Keratinocyte (primary cell): ENCODE data around the gene CLCA4.

Source experiments
- EZH2 ChIP-seq: IDR thresholded peaks from one replicate; pipeline ENCODE4 v1.6.1; 2012; ENCODE audit warnings: inconsistent platforms, mild to moderate bottlenecking, low read length, moderate library complexity
- TF ChIP-seq, protein P1 (sequence below), 3 experiments: IDR thresholded peaks in 1 of 3; conservative IDR thresholded peaks in 1 of 3; optimal IDR thresholded peaks in 1 of 3; 2 replicates in 2 of 3; 3 replicates in 1 of 3; pipeline versions ENCODE3 to v1.5.1; 2011; ENCODE audit warnings: low read length in 3 of 3, mild to moderate bottlenecking in 3 of 3, moderate library complexity in 2 of 3, control low read depth in 1 of 3, inconsistent platforms in 1 of 3; ENCODE audit not compliant: insufficient read depth in 2 of 3; ENCODE audit errors: extremely low read depth in 1 of 3

DNA sequence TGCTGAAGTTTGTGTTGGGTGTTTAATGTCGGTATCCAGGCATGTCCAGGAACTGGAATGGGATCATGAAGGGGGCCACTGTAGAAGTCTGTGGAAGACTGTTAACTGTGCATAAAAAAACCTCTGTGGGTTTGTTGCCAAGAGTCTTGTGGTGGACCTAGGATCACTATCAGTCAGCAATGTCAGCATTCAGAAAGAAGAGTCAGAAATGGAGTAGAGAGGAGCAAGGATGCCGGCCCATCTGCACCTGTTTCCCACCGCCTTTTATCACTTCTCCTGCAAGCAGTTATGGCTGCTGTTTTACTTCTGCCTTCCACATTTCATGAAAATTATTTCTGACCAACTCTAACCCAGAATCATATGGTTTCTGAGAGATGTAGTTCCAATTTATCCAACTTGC lies 36.7 kb downstream of the CLCA4 start:
- TF ChIP-seq, protein P1, sequence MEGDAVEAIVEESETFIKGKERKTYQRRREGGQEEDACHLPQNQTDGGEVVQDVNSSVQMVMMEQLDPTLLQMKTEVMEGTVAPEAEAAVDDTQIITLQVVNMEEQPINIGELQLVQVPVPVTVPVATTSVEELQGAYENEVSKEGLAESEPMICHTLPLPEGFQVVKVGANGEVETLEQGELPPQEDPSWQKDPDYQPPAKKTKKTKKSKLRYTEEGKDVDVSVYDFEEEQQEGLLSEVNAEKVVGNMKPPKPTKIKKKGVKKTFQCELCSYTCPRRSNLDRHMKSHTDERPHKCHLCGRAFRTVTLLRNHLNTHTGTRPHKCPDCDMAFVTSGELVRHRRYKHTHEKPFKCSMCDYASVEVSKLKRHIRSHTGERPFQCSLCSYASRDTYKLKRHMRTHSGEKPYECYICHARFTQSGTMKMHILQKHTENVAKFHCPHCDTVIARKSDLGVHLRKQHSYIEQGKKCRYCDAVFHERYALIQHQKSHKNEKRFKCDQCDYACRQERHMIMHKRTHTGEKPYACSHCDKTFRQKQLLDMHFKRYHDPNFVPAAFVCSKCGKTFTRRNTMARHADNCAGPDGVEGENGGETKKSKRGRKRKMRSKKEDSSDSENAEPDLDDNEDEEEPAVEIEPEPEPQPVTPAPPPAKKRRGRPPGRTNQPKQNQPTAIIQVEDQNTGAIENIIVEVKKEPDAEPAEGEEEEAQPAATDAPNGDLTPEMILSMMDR (optimal IDR thresholded peaks at IDR 0.05 in 1 of 3, IDR thresholded peaks at IDR 0.05 in 1 of 3, conservative IDR thresholded peaks at IDR 0.05 in 1 of 3; ENCODE audit: extremely low read depth in 1 of 3, insufficient read depth in 2 of 3, low read length in 3 of 3), result no peak
- TF ChIP-seq EZH2, result no peak
